Liver (tissue), 9 donors: ENCODE results near the gene NPY5R. TPM values are rescaled to one million over a fixed set of nuclear protein-coding genes. Genes with fewer than 3 reads are reported as not detected.

Source experiments
- DNase-seq: peaks from one replicate; pipeline ENCODE4 v3.0.0-alpha.2; 2017; ENCODE audit warnings: low spot score
- H3K27ac ChIP-seq, 2 donors: one replicate each; pipeline ENCODE4 v1.7.0; 2013; ENCODE audit warnings: inconsistent platforms in 2 of 2, low read length in 2 of 2, control low read depth in 1 of 2, low read depth in 1 of 2, mild to moderate bottlenecking in 1 of 2
- H3K27me3 ChIP-seq, 4 donors: one replicate each; pipeline versions ENCODE4 v1.6.1 to v1.7.0; 2013; ENCODE audit warnings: low read length in 3 of 4, inconsistent platforms in 1 of 4, mild to moderate bottlenecking in 1 of 4, moderate library complexity in 1 of 4; ENCODE audit not compliant: control insufficient read depth in 4 of 4, insufficient read depth in 4 of 4
- H3K36me3 ChIP-seq, 4 donors: one replicate each; pipeline versions ENCODE4 v1.6.1 to v1.7.0; 2013; ENCODE audit warnings: low read length in 3 of 4, mild to moderate bottlenecking in 3 of 4, low read depth in 1 of 4, moderate library complexity in 1 of 4; ENCODE audit not compliant: control insufficient read depth in 4 of 4, insufficient read depth in 3 of 4
- H3K4me1 ChIP-seq, 4 donors: one replicate each; pipeline versions ENCODE4 v1.6.1 to v1.7.0; 2013; ENCODE audit warnings: low read length in 3 of 4, mild to moderate bottlenecking in 3 of 4, moderate library complexity in 1 of 4; ENCODE audit not compliant: control insufficient read depth in 4 of 4, insufficient read depth in 4 of 4
- H3K4me3 ChIP-seq, 3 donors: one replicate each; pipeline versions ENCODE4 v1.6.1 to v1.7.0; 2013; ENCODE audit warnings: low read length in 3 of 3, control low read depth in 1 of 3, low read depth in 1 of 3, mild to moderate bottlenecking in 1 of 3
- H3K9ac ChIP-seq, 2 donors: one replicate each; pipeline ENCODE4 v1.7.0; 2013; ENCODE audit warnings: low read length in 2 of 2, mild to moderate bottlenecking in 2 of 2, moderate library complexity in 2 of 2, control low read depth in 1 of 2, low read depth in 1 of 2
- H3K9me3 ChIP-seq, 4 donors: one replicate each; pipeline versions ENCODE4 v1.6.1 to v1.7.0; 2013; ENCODE audit warnings: low read length in 3 of 4; ENCODE audit not compliant: control insufficient read depth in 4 of 4
- EGR1 ChIP-seq, 2 donors: IDR thresholded peaks; 2 replicates each; pipeline ENCODE4 v1.6.1; 2016 to 2018; ENCODE audit warnings: antibody characterized with exemption in 2 of 2, low read depth in 2 of 2
- FOXA1 ChIP-seq: IDR thresholded peaks from 2 replicates; pipeline ENCODE4 v1.6.1; 2016; ENCODE audit warnings: antibody characterized with exemption
- FOXA2 ChIP-seq: IDR thresholded peaks from 2 replicates; pipeline ENCODE4 v1.6.1; 2016; ENCODE audit warnings: antibody characterized with exemption
- GABPA ChIP-seq, 2 donors: IDR thresholded peaks in 1 of 2; conservative IDR thresholded peaks in 1 of 2; 2 replicates each; pipeline ENCODE4 v1.6.1; 2016; ENCODE audit warnings: antibody characterized with exemption in 2 of 2, mild to moderate bottlenecking in 1 of 2, moderate library complexity in 1 of 2
- HNF4A ChIP-seq, 2 donors: conservative IDR thresholded peaks; 2 replicates each; pipeline ENCODE4 v1.6.1; 2016; ENCODE audit warnings: antibody characterized with exemption in 2 of 2, mild to moderate bottlenecking in 2 of 2
- HNF4G ChIP-seq: IDR thresholded peaks from 2 replicates; pipeline ENCODE4 v1.6.1; 2016; ENCODE audit warnings: antibody characterized with exemption
- JUND ChIP-seq, 2 donors: IDR thresholded peaks; 2 replicates each; pipeline ENCODE4 v1.6.1; 2016; ENCODE audit warnings: antibody characterized with exemption in 2 of 2
- NR2F2 ChIP-seq: IDR thresholded peaks from 2 replicates; pipeline ENCODE4 v1.6.1; 2016; ENCODE audit warnings: antibody characterized with exemption
- RAD21 ChIP-seq, 2 donors: IDR thresholded peaks; 2 replicates each; pipeline ENCODE4 v1.6.1; 2016; ENCODE audit warnings: antibody characterized with exemption in 2 of 2, mild to moderate bottlenecking in 2 of 2
- RXRA ChIP-seq, 2 donors: IDR thresholded peaks; 2 replicates each; pipeline ENCODE4 v1.6.1; 2017 to 2018; ENCODE audit warnings: antibody characterized with exemption in 2 of 2, mild to moderate bottlenecking in 1 of 2
- SP1 ChIP-seq: IDR thresholded peaks from 2 replicates; pipeline ENCODE4 v1.6.1; 2018; ENCODE audit warnings: antibody characterized with exemption, mild to moderate bottlenecking
- TAF1 ChIP-seq: conservative IDR thresholded peaks from 2 replicates; pipeline ENCODE4 v1.6.1; 2016; ENCODE audit warnings: antibody characterized with exemption, mild to moderate bottlenecking
- YY1 ChIP-seq: IDR thresholded peaks from 2 replicates; pipeline ENCODE4 v1.6.1; 2016; ENCODE audit warnings: antibody characterized with exemption, mild to moderate bottlenecking
- WGBS: extraction: QIAGEN DNeasy Blood & Tissue Kit; methylation state at CpG from one replicate; pipeline ENCODE4 v1.1.7; 2013; 5-methylcytosine and 5-hydroxymethylcytosine counted together
- polyA plus RNA-seq, 2 donors: library from polyadenylated mRNA; stranded (reverse) in 1 of 2; unstranded in 1 of 2; fragments of 200-250 nt in 1 of 2; fragments of >200 nt in 1 of 2; fragmentation: Nextera tagmentation in 1 of 2; extraction: Ambion mirVana in 1 of 2; gene quantifications; one replicate each; pipeline versions ENCODE4 v1.2.1 to v1.2.3, GENCODE V29; 2013 to 2015
- total RNA-seq, 2 donors: library from RNA; depleted of rRNA; stranded (reverse); fragments of >200 nt; gene quantifications; one replicate each; pipeline ENCODE4 v1.2.3, GENCODE V29; 2014
- TF ChIP-seq, protein P1 (sequence below): fragments of 150-350 bp; IDR thresholded peaks from 2 replicates; pipeline ENCODE4 v1.5.1; 2017; ENCODE audit warnings: improper control_type of control experiment, low read depth, low read length; ENCODE audit not compliant: missing input control
- TF ChIP-seq, protein P2 (sequence below): IDR thresholded peaks from 2 replicates; pipeline ENCODE4 v1.6.1; 2016; ENCODE audit warnings: antibody characterized with exemption, mild to moderate bottlenecking
- TF ChIP-seq, protein P3 (sequence below): IDR thresholded peaks from 2 replicates; pipeline ENCODE4 v1.6.1; 2016; ENCODE audit warnings: antibody characterized with exemption
- TF ChIP-seq, protein P4 (sequence below): IDR thresholded peaks from 2 replicates; pipeline ENCODE4 v1.6.1; 2016; ENCODE audit warnings: antibody characterized with exemption
- TF ChIP-seq, protein P5 (sequence below): IDR thresholded peaks from 2 replicates; pipeline ENCODE4 v1.6.1; 2016; ENCODE audit warnings: antibody characterized with exemption
- donor health status: healthy.
- donor health status: healthy.
- donor health status: healthy.
- donor health status: healthy.
- donor health status: healthy.

Gene NPY5R
- total and polyA plus RNA-seq, 4 donors, result 0.24 to 0.51 (median 0.39) TPM

DNA sequence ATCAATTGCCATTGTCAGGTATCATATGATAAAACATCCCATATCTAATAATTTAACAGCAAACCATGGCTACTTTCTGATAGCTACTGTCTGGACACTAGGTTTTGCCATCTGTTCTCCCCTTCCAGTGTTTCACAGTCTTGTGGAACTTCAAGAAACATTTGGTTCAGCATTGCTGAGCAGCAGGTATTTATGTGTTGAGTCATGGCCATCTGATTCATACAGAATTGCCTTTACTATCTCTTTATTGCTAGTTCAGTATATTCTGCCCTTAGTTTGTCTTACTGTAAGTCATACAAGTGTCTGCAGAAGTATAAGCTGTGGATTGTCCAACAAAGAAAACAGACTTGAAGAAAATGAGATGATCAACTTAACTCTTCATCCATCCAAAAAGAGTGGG is 7.0 kb downstream of the NPY5R start:
- H3K9me3 ChIP-seq, result no peaks in the 10 kb centered on the region
- H3K4me3 ChIP-seq, result no peak overlapping the region
- DNase-seq, result no peak
- H3K4me1 ChIP-seq, result no peaks in the 10 kb centered on the region
- TF ChIP-seq FOXA2, result no peak
- no peak for TF ChIP-seq TAF1
- TF ChIP-seq, protein P1, sequence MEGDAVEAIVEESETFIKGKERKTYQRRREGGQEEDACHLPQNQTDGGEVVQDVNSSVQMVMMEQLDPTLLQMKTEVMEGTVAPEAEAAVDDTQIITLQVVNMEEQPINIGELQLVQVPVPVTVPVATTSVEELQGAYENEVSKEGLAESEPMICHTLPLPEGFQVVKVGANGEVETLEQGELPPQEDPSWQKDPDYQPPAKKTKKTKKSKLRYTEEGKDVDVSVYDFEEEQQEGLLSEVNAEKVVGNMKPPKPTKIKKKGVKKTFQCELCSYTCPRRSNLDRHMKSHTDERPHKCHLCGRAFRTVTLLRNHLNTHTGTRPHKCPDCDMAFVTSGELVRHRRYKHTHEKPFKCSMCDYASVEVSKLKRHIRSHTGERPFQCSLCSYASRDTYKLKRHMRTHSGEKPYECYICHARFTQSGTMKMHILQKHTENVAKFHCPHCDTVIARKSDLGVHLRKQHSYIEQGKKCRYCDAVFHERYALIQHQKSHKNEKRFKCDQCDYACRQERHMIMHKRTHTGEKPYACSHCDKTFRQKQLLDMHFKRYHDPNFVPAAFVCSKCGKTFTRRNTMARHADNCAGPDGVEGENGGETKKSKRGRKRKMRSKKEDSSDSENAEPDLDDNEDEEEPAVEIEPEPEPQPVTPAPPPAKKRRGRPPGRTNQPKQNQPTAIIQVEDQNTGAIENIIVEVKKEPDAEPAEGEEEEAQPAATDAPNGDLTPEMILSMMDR, result no peak
- no peak for TF ChIP-seq RAD21 (IDR thresholded peaks at IDR 0.05)
- TF ChIP-seq JUND (IDR thresholded peaks at IDR 0.05), result no peak
- TF ChIP-seq NR2F2, result no peak
- TF ChIP-seq RXRA (IDR thresholded peaks at IDR 0.05), result no peak
- no peak for TF ChIP-seq SP1
- no peak for TF ChIP-seq YY1
- no peak for TF ChIP-seq EGR1 (IDR thresholded peaks at IDR 0.05; ENCODE audit: low read depth in 2 of 2)
- TF ChIP-seq, protein P2, sequence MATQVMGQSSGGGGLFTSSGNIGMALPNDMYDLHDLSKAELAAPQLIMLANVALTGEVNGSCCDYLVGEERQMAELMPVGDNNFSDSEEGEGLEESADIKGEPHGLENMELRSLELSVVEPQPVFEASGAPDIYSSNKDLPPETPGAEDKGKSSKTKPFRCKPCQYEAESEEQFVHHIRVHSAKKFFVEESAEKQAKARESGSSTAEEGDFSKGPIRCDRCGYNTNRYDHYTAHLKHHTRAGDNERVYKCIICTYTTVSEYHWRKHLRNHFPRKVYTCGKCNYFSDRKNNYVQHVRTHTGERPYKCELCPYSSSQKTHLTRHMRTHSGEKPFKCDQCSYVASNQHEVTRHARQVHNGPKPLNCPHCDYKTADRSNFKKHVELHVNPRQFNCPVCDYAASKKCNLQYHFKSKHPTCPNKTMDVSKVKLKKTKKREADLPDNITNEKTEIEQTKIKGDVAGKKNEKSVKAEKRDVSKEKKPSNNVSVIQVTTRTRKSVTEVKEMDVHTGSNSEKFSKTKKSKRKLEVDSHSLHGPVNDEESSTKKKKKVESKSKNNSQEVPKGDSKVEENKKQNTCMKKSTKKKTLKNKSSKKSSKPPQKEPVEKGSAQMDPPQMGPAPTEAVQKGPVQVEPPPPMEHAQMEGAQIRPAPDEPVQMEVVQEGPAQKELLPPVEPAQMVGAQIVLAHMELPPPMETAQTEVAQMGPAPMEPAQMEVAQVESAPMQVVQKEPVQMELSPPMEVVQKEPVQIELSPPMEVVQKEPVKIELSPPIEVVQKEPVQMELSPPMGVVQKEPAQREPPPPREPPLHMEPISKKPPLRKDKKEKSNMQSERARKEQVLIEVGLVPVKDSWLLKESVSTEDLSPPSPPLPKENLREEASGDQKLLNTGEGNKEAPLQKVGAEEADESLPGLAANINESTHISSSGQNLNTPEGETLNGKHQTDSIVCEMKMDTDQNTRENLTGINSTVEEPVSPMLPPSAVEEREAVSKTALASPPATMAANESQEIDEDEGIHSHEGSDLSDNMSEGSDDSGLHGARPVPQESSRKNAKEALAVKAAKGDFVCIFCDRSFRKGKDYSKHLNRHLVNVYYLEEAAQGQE, result no peak
- no peak for TF ChIP-seq HNF4G
- TF ChIP-seq, protein P3, sequence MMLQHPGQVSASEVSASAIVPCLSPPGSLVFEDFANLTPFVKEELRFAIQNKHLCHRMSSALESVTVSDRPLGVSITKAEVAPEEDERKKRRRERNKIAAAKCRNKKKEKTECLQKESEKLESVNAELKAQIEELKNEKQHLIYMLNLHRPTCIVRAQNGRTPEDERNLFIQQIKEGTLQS, result no peak
- no peak overlapping the region for H3K27ac ChIP-seq
- H3K9ac ChIP-seq, result no peak overlapping the region
- no peaks in the 10 kb centered on the region for H3K36me3 ChIP-seq
- H3K27me3 ChIP-seq, result peaks cover 0 to 4% (median 0%) of the 10 kb centered on the region in 4 donors

DNA sequence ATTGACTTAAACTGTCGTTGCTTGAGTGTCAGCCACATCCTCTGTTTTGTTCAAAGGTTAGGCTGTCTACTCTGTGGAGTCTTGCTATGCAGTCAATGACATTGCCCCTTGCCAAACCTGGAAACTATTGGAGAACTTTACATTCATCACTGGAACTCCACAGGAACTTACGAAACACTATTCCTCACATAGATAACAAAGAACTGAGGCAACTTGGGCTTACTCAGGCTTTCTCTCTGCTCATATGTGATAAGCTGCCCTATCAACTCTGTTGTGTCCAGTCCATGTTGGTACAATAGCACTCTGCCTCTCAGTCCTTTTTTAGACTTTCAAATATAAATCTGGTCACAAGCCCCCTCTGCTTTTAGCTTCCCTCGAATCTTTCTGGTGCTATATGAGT is 9.4 kb downstream of the NPY5R start:
- Histone ChIP-seq H3K4me1 (no peaks in the 10 kb centered on the region), H3K4me3 (no peak overlapping the region), H3K36me3 (no peaks in the 10 kb centered on the region), H3K27ac (no peak overlapping the region), H3K9ac (no peak overlapping the region), H3K9me3 (no peaks in the 10 kb centered on the region), H3K27me3 (no peaks in the 10 kb centered on the region)
- TF ChIP-seq SP1, result no peak
- TF ChIP-seq FOXA2, result no peak
- TF ChIP-seq, protein P2, result no peak
- no peak for TF ChIP-seq FOXA1
- TF ChIP-seq, protein P4, sequence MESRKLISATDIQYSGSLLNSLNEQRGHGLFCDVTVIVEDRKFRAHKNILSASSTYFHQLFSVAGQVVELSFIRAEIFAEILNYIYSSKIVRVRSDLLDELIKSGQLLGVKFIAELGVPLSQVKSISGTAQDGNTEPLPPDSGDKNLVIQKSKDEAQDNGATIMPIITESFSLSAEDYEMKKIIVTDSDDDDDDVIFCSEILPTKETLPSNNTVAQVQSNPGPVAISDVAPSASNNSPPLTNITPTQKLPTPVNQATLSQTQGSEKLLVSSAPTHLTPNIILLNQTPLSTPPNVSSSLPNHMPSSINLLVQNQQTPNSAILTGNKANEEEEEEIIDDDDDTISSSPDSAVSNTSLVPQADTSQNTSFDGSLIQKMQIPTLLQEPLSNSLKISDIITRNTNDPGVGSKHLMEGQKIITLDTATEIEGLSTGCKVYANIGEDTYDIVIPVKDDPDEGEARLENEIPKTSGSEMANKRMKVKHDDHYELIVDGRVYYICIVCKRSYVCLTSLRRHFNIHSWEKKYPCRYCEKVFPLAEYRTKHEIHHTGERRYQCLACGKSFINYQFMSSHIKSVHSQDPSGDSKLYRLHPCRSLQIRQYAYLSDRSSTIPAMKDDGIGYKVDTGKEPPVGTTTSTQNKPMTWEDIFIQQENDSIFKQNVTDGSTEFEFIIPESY, result no peak
- TF ChIP-seq YY1, result no peak
- no peak for TF ChIP-seq TAF1
- no peak for TF ChIP-seq RAD21 (IDR thresholded peaks at IDR 0.05)
- no peak for TF ChIP-seq JUND (IDR thresholded peaks at IDR 0.05)
- TF ChIP-seq EGR1 (IDR thresholded peaks at IDR 0.05; ENCODE audit: low read depth in 2 of 2), result no peak
- TF ChIP-seq, protein P3, result no peak
- no peak for TF ChIP-seq HNF4G
- no peak for TF ChIP-seq RXRA (IDR thresholded peaks at IDR 0.05)
- TF ChIP-seq, protein P1, result no peak
- TF ChIP-seq, protein P5, sequence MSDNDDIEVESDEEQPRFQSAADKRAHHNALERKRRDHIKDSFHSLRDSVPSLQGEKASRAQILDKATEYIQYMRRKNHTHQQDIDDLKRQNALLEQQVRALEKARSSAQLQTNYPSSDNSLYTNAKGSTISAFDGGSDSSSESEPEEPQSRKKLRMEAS, result no peak
- no peak for TF ChIP-seq HNF4A (conservative IDR thresholded peaks at IDR 0.05)
- TF ChIP-seq NR2F2, result no peak
- TF ChIP-seq GABPA (IDR thresholded peaks at IDR 0.05 in 1 of 2, conservative IDR thresholded peaks at IDR 0.05 in 1 of 2), result no peak
- WGBS, result 42% methylated on average over 3 of the region's 3 CpGs
- DNase-seq, result no peak
